ENCODE measurements around the gene FOXP2.

GRCh38 chr7:114660126-114660486 is 245.5 kb downstream of the FOXP2 start:
- TF ChIP-seq CTCF (IDR thresholded peaks at IDR 0.05): no peak
- no peak for TF ChIP-seq POLR2A (IDR thresholded peaks at IDR 0.05)
